NAMALWA (cell line): ENCODE results near the gene MKRN2.
A peak's percentile ranks its signal among the peaks of the same experiment; 100 is the strongest.

ENCODE experiments used
- DNase-seq: peaks from one replicate; pipeline ENCODE4 v3.0.0-alpha.2; 2015; ENCODE audit warnings: low spot score

Gene MKRN2

GRCh38 chr3:12553921-12554391 is 2.9 kb upstream of the MKRN2 start:
- no peak for DNase-seq

- DNase-seq = peak; percentile 40
These were observed 585 bp upstream of the MKRN2 start for GRCh38 chr3:12556314-12556689.

GRCh38 chr3:12557473-12558100 is 700 bp downstream of the MKRN2 start:
- DNase-seq = no peak

GRCh38 chr3:12558706-12559105 is 1.8 kb downstream of the MKRN2 start:
- DNase-seq = no peak

GRCh38 chr3:12559520-12559919 is 2.6 kb downstream of the MKRN2 start:
- DNase-seq = no peak

GRCh38 chr3:12560505-12561190 is 3.8 kb downstream of the MKRN2 start:
- DNase-seq = no peak

GRCh38 chr3:12561397-12561796 is 4.5 kb downstream of the MKRN2 start:
- no peak for DNase-seq

GRCh38 chr3:12562451-12562850 is 5.6 kb downstream of the MKRN2 start:
- DNase-seq = no peak

- DNase-seq = no peak
These were observed 10.1 kb downstream of the MKRN2 start for GRCh38 chr3:12566976-12567375.

GRCh38 chr3:12568747-12569146 is 11.9 kb downstream of the MKRN2 start:
- DNase-seq = no peak

GRCh38 chr3:12569836-12570235 is 12.9 kb downstream of the MKRN2 start:
- DNase-seq = no peak

- no peak for DNase-seq
These were observed 15.1 kb downstream of the MKRN2 start for GRCh38 chr3:12571986-12572385.

- DNase-seq = no peak
These were observed 17.2 kb downstream of the MKRN2 start for GRCh38 chr3:12574131-12574530.

GRCh38 chr3:12574661-12575060 is 17.8 kb downstream of the MKRN2 start:
- DNase-seq = no peak

- no peak for DNase-seq
These were observed 20.5 kb downstream of the MKRN2 start for GRCh38 chr3:12577379-12577778.

GRCh38 chr3:12578742-12579141 is 21.9 kb downstream of the MKRN2 start:
- peak; percentile 35 for DNase-seq

GRCh38 chr3:12579456-12579855 is 22.6 kb downstream of the MKRN2 start:
- DNase-seq = no peak

- no peak for DNase-seq
These were observed 23.0 kb downstream of the MKRN2 start for GRCh38 chr3:12579905-12580304.

GRCh38 chr3:12582730-12583129 is 25.8 kb downstream of the MKRN2 start:
- DNase-seq = no peak

GRCh38 chr3:12583280-12583679 is 26.4 kb downstream of the MKRN2 start:
- no peak for DNase-seq

GRCh38 chr3:12584083-12584482 is 27.2 kb downstream of the MKRN2 start:
- no peak for DNase-seq

- no peak for DNase-seq
These were observed 28.3 kb downstream of the MKRN2 start for GRCh38 chr3:12585181-12585580.

- no peak for DNase-seq
These were observed 29.1 kb downstream of the MKRN2 start for GRCh38 chr3:12585970-12586369.

- DNase-seq = no peak
These were observed 29.5 kb downstream of the MKRN2 start for GRCh38 chr3:12586403-12586802.
